Loucy (cell line): ENCODE measurements around the gene RANBP3.

ENCODE experiments used
- CTCF ChIP-seq: fragments of 200-600 bp; sonication (generic); conservative IDR thresholded peaks from 2 replicates; pipeline ENCODE4 v1.5.1; 2014; ENCODE audit warnings: mild to moderate bottlenecking, antibody characterized with exemption, low read length
- EZH2phosphoT487 ChIP-seq: fragments of 200-600 bp; IDR thresholded peaks from 2 replicates; pipeline ENCODE4 v1.6.1; 2018; ENCODE audit warnings: antibody characterized with exemption, mild to moderate bottlenecking, moderate library complexity, borderline replicate concordance

GRCh38 chr19:6003976-6004375 lies 26.0 kb upstream of the RANBP3 start:
- no peak for TF ChIP-seq CTCF
- no peak for TF ChIP-seq EZH2phosphoT487
